HepG2 (cell line): ENCODE results near the gene GYS1. TPM values are rescaled to one million over a fixed set of nuclear protein-coding genes. Genes with fewer than 3 reads are reported as not detected.

Experiments
- DNMT3B ChIP-seq: conservative IDR thresholded peaks from 2 replicates; pipeline ENCODE4 v1.6.1; 2016; ENCODE audit warnings: missing biosample characterization, control low read depth
- DPF2 ChIP-seq: sonication (generic); formaldehyde crosslinking; IDR thresholded peaks from 2 replicates; pipeline ENCODE4 v1.4.0; 2020; ENCODE audit warnings: mild to moderate bottlenecking, low read depth, missing genetic modification reagents, borderline replicate concordance
- FOXP1 ChIP-seq, 2 experiments: fragments of 450-650 bp in 1 of 2; IDR thresholded peaks; 2 replicates each; pipeline ENCODE4 v1.6.1; 2017 to 2018; ENCODE audit warnings: antibody characterized with exemption in 1 of 2
- GFI1 ChIP-seq: sonication (generic); formaldehyde crosslinking; IDR thresholded peaks from 2 replicates; pipeline ENCODE4 v1.5.0; 2020; ENCODE audit warnings: missing genetic modification reagents, mild to moderate bottlenecking, borderline replicate concordance
- JARID2 ChIP-seq: sonication (generic); formaldehyde crosslinking; IDR thresholded peaks from 2 replicates; pipeline ENCODE4 v1.8.1; 2023; ENCODE audit warnings: missing genetic modification reagents, inconsistent platforms; ENCODE audit not compliant: insufficient replicate concordance
- KLF12 ChIP-seq: sonication (generic); formaldehyde crosslinking; IDR thresholded peaks from 2 replicates; pipeline ENCODE4 v1.4.0; 2020; ENCODE audit warnings: missing genetic modification reagents, borderline replicate concordance
- MAFF ChIP-seq: IDR thresholded peaks from 2 replicates; pipeline ENCODE4 v1.6.1; 2011; ENCODE audit warnings: low read depth, low read length, improper control_type of control experiment
- NR3C1 ChIP-seq: sonication (generic); formaldehyde crosslinking; IDR thresholded peaks from 2 replicates; pipeline ENCODE4 v1.4.0; 2020; ENCODE audit warnings: missing genetic modification reagents
- PAXIP1 ChIP-seq: sonication (generic); formaldehyde crosslinking; conservative IDR thresholded peaks from 2 replicates; pipeline ENCODE4 v1.4.0; 2020; ENCODE audit warnings: mild to moderate bottlenecking, missing genetic modification reagents, moderate library complexity
- SRSF1 ChIP-seq: fragments of 200-400 bp; formaldehyde crosslinking; optimal IDR thresholded peaks from 2 replicates; pipeline ENCODE3; 2017; ENCODE audit warnings: mild to moderate bottlenecking, low read depth, low read length, moderate library complexity
- TEAD3 ChIP-seq: optimal IDR thresholded peaks from 2 replicates; pipeline ENCODE3; 2016; ENCODE audit warnings: borderline replicate concordance
- YEATS2 ChIP-seq: sonication (generic); formaldehyde crosslinking; IDR thresholded peaks from 2 replicates; pipeline ENCODE4 v1.4.0; 2020; ENCODE audit warnings: missing genetic modification reagents, borderline replicate concordance
- ZNF20 ChIP-seq: sonication (generic); formaldehyde crosslinking; IDR thresholded peaks from 2 replicates; pipeline ENCODE4 v1.4.0; 2020; ENCODE audit warnings: mild to moderate bottlenecking, moderate library complexity, missing genetic modification reagents
- ZNF253 ChIP-seq: sonication (generic); formaldehyde crosslinking; IDR thresholded peaks from 2 replicates; pipeline ENCODE4 v1.8.0; 2022; ENCODE audit warnings: mild to moderate bottlenecking, missing genetic modification reagents, borderline replicate concordance
- ZNF263 ChIP-seq: sonication (generic); formaldehyde crosslinking; IDR thresholded peaks from 2 replicates; pipeline ENCODE4 v1.4.0; 2020; ENCODE audit warnings: missing genetic modification reagents
- ZNF274 ChIP-seq: sonication (generic); formaldehyde crosslinking; IDR thresholded peaks from 2 replicates; pipeline ENCODE4 v1.5.1; 2020; ENCODE audit warnings: mild to moderate bottlenecking, missing genetic modification reagents
- ZNF331 ChIP-seq: sonication (generic); formaldehyde crosslinking; IDR thresholded peaks from 2 replicates; pipeline ENCODE4 v1.4.0; 2020; ENCODE audit warnings: missing genetic modification reagents
- ZNF552 ChIP-seq: sonication (generic); formaldehyde crosslinking; IDR thresholded peaks from 2 replicates; pipeline ENCODE4 v1.9.0; 2022; ENCODE audit warnings: missing genetic modification reagents, mild to moderate bottlenecking, borderline replicate concordance
- ZSCAN12 ChIP-seq: sonication (generic); formaldehyde crosslinking; IDR thresholded peaks from 2 replicates; pipeline ENCODE4 v1.9.0; 2021; ENCODE audit warnings: mild to moderate bottlenecking, missing genetic modification reagents
- polyA plus RNA-seq, 8 experiments: library from polyadenylated mRNA; depleted of rRNA in 3 of 8; stranded (reverse) in 7 of 8; unstranded in 1 of 8; fragments of >200 nt; fragmentation: Illumina TruSeq in 4 of 8; extraction: Trizol in 4 of 8; gene quantifications; 2 replicates each; pipeline versions ENCODE4 v1.2.1 to v1.2.3, GENCODE V29; 2011 to 2016; ENCODE audit warnings: low read depth in 4 of 8, missing spikeins in 1 of 8, mixed read lengths in 1 of 8; ENCODE audit not compliant: insufficient read depth in 1 of 8
- total RNA-seq, 5 experiments: library from RNA; depleted of rRNA; stranded (reverse); fragments of >200 nt; fragmentation: Illumina TruSeq; extraction: Trizol; gene quantifications; 2 replicates each; pipeline ENCODE4 v1.2.3, GENCODE V29; 2016; ENCODE audit warnings: low read depth in 1 of 5
- TF ChIP-seq, protein P1 (sequence below): sonication (generic); formaldehyde crosslinking; IDR thresholded peaks from 2 replicates; pipeline ENCODE4 v1.4.0; 2020; ENCODE audit warnings: mild to moderate bottlenecking, missing genetic modification reagents
- TF ChIP-seq, protein P2 (sequence below): sonication (generic); formaldehyde crosslinking; IDR thresholded peaks from 2 replicates; pipeline ENCODE4 v1.8.0; 2022; ENCODE audit warnings: low read depth, missing genetic modification reagents
- TF ChIP-seq, protein P3 (sequence below): sonication (generic); formaldehyde crosslinking; IDR thresholded peaks from 2 replicates; pipeline ENCODE4 v1.8.1; 2023; ENCODE audit warnings: mild to moderate bottlenecking, inconsistent platforms, moderate library complexity, missing genetic modification reagents, borderline replicate concordance

GYS1 gene
- total and polyA plus RNA-seq, 2 of the 13 experiments (the other 11 are each of a cell fraction or from before 2014, with no cell fraction given), result 18.4 to 42.1 TPM

GRCh38 chr19:48955308-48955958 is 37.7 kb downstream of the GYS1 start (continued):
- TF ChIP-seq, protein P1, sequence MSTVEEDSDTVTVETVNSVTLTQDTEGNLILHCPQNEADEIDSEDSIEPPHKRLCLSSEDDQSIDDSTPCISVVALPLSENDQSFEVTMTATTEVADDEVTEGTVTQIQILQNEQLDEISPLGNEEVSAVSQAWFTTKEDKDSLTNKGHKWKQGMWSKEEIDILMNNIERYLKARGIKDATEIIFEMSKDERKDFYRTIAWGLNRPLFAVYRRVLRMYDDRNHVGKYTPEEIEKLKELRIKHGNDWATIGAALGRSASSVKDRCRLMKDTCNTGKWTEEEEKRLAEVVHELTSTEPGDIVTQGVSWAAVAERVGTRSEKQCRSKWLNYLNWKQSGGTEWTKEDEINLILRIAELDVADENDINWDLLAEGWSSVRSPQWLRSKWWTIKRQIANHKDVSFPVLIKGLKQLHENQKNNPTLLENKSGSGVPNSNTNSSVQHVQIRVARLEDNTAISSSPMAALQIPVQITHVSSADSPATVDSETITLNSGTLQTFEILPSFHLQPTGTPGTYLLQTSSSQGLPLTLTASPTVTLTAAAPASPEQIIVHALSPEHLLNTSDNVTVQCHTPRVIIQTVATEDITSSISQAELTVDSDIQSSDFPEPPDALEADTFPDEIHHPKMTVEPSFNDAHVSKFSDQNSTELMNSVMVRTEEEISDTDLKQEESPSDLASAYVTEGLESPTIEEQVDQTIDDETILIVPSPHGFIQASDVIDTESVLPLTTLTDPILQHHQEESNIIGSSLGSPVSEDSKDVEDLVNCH (CRISPR knock-in tag), result 0 out of 2 replicates have a peak, but pooled peaks have one; percentile 27
- TF ChIP-seq FOXP1 (IDR thresholded peaks at IDR 0.05) (no peak), FOXP1 (CRISPR knock-in tag; IDR thresholded peaks at IDR 0.05) (no peak), GFI1 (CRISPR knock-in tag) (no peak), ZNF331 (CRISPR knock-in tag) (no peak), ZSCAN12 (no peak; the same call in 1 of the 2 replicates), NR3C1 (CRISPR knock-in tag) (no peak), MAFF (no peak), SRSF1 (peak; percentile 15), DPF2 (CRISPR knock-in tag) (0 out of 2 replicates have a peak, but pooled peaks have one; percentile 22), DNMT3B (CRISPR knock-in tag) (no peak), ZNF263 (no peak; the same call in 1 of the 2 replicates), TEAD3 (CRISPR knock-in tag) (no peak), ZNF20 (CRISPR knock-in tag) (no peak), KLF12 (CRISPR knock-in tag) (no peak), YEATS2 (CRISPR knock-in tag) (no peak), ZNF253 (CRISPR knock-in tag) (no peak), ZNF552 (CRISPR knock-in tag) (no peak), PAXIP1 (CRISPR knock-in tag) (no peak), ZNF274 (CRISPR knock-in tag) (0 out of 2 replicates have a peak, but pooled peaks have one; percentile 16), JARID2 (CRISPR knock-in tag) (no peak)
- TF ChIP-seq, protein P2, sequence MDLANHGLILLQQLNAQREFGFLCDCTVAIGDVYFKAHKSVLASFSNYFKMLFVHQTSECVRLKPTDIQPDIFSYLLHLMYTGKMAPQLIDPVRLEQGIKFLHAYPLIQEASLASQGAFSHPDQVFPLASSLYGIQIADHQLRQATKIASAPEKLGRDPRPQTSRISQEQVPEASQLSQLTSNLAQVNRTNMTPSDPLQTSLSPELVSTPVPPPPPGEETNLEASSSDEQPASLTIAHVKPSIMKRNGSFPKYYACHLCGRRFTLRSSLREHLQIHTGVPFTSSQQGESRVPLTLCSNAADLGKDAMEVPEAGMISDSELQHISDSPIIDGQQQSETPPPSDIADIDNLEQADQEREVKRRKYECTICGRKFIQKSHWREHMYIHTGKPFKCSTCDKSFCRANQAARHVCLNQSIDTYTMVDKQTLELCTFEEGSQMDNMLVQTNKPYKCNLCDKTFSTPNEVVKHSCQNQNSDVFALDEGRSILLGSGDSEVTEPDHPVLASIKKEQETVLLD (CRISPR knock-in tag), result no peak
- TF ChIP-seq, protein P3, sequence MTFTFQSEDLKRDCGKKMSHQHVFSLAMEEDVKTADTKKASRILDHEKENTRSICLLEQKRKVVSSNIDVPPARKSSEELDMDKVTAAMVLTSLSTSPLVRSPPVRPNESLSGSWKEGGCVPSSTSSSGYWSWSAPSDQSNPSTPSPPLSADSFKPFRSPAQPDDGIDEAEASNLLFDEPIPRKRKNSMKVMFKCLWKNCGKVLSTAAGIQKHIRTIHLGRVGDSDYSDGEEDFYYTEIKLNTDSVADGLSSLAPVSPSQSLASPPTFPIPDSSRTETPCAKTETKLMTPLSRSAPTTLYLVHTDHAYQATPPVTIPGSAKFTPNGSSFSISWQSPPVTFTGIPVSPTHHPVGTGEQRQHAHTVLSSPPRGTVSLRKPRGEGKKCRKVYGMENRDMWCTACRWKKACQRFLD, result no peak
